Measurements from ENCODE around the gene UPK1A.
"Not testable (repeated sequence)": the region's sequence is repeated elsewhere in the genome, so short reads cannot be mapped to it uniquely, and the experiment has no call there.

The UPK1A gene

DNA sequence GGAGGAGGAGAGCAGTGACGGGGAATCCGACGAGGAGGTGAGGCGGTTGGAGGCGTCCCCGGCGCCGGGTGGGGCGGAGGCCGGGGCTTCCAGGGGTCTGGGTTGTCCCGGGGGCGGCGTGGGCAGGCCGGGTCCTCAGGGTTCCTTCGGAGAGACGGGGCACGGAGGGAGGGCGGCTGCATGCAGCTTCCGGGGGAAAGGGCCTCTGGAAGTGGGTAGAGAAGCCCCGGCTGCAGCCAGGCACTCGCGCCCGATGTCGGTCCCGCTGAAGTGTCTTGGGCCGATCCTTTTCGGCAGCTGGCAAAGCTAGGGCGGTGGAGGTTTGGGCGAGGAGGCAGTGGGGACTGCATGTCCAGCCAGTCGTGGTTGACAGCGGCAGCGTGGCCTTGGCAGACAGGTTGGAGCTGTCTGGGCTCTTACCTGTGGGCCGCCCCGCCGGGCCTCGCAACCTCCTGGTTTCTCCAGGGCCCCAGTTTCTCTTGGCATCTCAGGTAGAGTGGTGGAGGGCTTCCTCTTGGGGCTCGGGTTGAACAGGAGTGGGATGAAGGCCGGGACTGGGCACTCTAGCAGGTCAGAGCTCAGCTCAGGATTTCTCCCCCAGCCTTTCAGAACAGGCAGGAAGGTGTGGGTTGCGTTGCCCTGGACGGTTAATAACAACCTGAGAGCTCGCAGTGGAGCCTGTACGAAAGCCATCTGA, 52.2 kb downstream of the UPK1A start:
- DNase-seq (ENCODE audit: low spot score) = no peak

DNA sequence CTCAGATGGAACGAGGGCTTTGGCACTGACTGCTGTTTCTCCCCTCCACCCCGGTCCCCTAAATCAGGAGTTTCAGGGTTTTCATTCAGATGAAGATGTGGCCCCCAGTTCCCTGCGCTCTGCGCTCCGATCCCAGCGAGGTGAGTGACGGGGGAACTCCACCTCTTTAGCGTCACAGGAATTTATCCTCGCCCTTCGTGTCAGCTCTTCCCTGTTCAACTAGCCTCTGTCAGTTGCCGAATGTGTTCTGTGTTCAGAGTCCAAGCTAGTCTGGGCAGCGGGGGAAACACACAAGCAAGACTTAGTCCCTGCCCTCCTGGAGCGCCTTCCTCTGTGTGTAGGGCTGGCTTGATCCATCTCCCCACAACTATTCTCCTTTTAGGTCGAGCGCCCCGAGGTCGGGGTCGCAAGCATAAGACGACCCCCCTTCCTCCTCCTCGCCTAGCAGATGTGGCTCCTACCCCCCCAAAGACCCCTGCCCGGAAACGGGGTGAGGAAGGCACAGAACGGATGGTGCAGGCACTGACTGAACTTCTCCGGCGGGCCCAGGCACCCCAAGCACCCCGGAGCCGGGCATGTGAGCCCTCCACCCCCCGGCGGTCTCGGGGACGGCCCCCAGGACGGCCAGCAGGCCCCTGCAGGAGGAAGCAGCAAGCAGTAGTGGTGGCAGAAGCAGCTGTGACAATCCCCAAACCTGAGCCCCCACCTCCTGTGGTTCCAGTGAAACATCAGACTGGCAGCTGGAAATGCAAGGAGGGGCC, 53.3 kb downstream of the UPK1A start:
- DNase-seq (ENCODE audit: low spot score) = no peak

DNA sequence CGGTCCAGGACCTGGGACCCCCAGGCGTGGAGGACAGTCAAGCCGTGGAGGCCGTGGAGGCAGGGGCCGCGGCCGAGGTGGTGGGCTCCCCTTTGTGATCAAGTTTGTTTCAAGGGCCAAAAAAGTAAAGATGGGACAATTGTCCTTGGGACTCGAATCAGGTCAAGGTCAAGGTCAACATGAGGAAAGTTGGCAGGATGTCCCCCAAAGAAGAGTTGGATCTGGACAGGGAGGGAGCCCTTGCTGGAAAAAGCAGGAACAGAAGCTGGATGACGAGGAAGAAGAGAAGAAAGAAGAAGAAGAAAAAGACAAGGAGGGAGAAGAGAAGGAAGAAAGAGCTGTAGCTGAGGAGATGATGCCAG, 53.8 kb downstream of the UPK1A start:
- DNase-seq (ENCODE audit: low spot score) = no peak

DNA sequence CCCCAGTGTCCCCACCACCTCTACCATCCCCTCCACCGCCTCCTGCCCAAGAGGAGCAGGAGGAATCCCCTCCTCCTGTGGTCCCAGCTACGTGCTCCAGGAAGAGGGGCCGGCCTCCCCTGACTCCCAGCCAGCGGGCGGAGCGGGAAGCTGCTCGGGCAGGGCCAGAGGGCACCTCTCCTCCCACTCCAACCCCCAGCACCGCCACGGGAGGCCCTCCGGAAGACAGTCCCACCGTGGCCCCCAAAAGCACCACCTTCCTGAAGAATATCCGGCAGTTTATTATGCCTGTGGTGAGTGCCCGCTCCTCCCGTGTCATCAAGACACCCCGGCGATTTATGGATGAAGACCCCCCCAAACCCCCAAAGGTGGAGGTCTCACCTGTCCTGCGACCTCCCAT, 54.3 kb downstream of the UPK1A start:
- DNase-seq (ENCODE audit: low spot score) = no peak

DNA sequence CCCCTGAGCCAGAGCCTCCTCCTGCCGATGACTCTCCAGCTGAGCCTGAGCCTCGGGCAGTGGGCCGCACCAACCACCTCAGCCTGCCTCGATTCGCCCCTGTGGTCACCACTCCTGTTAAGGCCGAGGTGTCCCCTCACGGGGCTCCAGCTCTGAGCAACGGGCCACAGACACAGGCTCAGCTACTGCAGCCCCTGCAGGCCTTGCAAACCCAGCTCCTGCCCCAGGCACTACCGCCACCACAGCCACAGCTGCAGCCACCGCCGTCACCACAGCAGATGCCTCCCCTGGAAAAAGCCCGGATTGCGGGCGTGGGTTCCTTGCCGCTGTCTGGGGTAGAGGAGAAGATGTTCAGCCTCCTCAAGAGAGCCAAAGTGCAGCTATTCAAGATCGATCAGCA, 55.1 kb downstream of the UPK1A start:
- no peak for DNase-seq (ENCODE audit: low spot score)

DNA sequence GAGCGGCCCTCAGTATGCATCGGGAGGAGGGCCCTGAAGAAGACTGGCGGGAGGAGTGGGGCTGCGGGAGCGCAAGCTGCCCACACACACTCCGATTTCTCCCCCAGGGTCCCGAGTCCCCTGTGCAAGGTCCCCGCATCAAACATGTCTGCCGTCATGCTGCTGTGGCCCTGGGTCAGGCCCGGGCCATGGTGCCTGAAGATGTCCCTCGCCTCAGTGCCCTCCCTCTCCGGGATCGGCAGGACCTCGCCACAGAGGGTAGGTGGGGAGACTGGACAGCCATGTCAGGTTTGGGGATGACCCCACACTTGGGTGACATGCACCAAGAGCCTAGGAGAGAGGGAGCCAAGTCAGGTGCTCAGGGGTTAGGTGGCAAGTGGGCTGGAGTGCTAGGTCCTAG, 56.1 kb downstream of the UPK1A start:
- DNase-seq (ENCODE audit: low spot score) = no peak

DNA sequence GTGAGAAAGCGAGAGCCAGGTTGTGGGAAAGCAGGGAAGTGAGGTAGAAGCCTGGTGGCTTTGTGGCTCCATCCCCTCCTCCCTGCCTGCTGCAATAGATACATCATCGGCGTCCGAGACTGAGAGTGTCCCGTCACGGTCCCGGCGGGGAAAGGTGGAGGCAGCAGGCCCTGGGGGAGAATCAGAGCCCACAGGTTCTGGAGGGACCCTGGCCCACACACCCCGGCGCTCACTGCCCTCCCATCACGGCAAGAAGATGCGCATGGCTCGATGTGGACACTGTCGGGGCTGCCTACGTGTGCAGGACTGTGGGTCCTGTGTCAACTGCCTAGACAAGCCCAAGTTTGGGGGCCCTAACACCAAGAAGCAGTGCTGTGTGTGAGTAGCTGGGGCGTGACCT, 56.6 kb downstream of the UPK1A start:
- no peak for DNase-seq (ENCODE audit: low spot score)

DNA sequence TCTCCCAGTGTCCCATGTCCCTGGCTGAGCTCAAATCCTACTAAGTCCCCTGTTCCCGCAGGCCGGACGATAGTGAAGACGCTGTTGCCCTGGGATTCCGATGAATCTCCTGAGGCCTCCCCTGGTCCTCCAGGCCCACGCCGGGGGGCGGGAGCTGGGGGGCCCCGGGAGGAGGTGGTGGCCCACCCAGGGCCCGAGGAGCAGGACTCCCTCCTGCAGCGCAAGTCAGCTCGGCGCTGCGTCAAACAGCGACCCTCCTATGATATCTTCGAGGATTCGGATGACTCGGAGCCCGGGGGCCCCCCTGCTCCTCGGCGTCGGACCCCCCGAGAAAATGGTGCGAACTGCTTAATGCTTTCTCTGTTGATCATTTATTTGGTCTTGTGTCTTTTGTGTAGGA, 57.4 kb downstream of the UPK1A start:
- no peak for DNase-seq (ENCODE audit: low spot score)

DNA sequence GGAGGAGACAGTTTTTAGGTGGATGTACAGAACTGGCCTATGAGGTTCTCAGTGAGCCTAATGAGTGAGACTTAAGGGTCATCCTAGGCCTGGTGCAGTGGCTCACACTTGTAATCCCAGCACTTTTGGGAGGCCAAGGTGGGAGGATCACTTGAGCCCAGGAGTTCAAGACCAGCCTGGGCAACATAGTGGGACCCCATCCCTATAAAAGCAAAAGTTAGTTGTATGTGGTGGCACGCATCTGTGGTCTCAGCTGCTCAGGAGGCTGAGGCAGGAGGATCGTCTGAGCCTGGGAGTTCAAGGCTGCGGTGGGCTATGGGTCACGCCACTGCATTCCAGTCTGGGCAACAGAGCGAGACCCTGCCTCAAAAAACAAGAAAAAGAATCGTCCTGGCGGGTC, 57.8 kb downstream of the UPK1A start:
- DNase-seq (ENCODE audit: low spot score) = not testable (repeated sequence)

DNA sequence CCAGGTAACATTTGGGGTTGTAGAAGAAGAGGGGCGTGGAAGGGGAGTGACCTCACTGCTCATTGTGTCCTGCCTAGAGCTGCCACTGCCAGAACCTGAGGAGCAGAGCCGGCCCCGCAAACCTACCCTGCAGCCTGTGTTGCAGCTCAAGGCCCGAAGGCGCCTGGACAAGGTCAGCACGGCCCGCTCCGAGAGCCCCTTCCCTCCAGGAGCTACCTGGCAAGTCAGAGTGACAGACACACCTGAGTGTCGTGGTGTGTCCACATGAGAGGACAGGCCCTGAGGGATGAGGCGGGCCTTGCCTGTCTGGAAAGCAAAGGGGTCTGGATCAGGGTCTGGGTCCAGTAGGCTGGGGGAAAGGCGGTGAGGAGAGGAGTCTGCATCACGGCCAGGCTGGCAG, 58.2 kb downstream of the UPK1A start:
- DNase-seq (ENCODE audit: low spot score) = no peak

DNA sequence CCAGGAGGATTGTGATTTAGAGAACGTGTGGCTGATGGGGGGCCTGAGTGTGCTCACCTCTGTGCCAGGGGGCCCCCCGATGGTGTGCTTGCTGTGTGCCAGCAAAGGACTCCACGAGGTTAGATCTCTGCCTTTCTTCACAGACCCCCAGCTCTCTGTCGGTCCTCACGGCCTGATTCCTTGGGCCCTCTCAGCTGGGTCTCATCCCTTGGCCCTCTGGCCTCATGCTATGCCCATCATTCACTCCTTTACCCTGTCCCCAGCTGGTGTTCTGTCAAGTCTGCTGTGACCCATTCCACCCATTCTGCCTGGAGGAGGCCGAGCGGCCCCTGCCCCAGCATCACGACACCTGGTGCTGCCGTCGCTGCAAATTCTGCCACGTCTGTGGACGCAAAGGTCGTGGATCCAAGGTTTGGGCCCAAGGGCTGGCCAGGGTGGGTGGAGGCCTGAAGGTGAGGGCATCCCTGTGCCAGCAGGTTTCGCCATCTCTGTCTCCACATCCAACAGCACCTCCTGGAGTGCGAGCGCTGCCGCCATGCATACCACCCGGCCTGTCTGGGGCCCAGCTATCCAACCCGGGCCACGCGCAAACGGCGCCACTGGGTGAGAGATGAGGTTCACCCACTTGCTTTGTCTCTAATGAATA, 59.0 kb downstream of the UPK1A start:
- DNase-seq (ENCODE audit: low spot score) = no peak

DNA sequence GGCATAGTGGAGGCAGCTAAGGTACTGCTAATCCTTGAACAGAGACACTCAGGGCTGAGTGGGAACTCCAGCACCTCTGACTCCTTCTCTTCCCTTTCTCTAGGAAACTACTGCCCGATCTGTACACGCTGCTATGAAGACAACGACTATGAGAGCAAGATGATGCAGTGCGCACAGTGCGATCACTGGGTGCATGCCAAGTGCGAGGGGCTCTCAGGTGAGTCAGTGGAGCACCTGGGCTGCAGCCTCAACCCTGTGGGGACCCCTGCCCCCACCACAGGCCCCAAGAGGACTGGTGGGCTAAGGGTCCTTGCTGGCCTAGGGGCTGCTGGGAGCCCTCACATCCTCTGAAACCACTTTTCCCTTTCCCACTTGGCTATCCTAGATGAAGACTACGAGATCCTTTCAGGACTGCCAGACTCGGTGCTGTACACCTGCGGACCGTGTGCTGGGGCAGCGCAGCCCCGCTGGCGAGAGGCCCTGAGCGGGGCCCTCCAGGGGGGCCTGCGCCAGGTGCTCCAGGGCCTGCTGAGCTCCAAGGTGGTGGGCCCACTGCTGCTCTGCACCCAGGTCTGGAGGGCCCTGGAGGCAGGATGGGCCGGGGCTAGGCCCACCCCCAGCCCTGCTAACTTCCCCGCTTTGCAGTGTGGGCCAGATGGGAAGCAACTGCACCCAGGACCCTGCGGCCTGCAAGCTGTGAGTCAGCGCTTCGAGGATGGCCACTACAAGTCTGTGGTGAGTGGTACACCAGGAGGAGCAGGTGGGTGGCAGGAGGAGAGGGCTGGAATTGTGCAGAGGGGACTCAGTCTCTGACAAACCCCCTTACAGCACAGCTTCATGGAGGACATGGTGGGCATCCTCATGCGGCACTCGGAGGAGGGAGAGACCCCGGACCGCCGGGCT, 61.0 kb downstream of the UPK1A start:
- DNase-seq (ENCODE audit: low spot score) = no peak

All from LoVo (cell line).